ENCODE measurements around the gene PGF. TPM values are rescaled to one million over a fixed set of nuclear protein-coding genes. Genes with fewer than 3 reads are reported as not detected.

Gene PGF
- total and polyA plus RNA-seq, 4 donors, result 0.61 to 4.5 (median 1.8) TPM

DNA sequence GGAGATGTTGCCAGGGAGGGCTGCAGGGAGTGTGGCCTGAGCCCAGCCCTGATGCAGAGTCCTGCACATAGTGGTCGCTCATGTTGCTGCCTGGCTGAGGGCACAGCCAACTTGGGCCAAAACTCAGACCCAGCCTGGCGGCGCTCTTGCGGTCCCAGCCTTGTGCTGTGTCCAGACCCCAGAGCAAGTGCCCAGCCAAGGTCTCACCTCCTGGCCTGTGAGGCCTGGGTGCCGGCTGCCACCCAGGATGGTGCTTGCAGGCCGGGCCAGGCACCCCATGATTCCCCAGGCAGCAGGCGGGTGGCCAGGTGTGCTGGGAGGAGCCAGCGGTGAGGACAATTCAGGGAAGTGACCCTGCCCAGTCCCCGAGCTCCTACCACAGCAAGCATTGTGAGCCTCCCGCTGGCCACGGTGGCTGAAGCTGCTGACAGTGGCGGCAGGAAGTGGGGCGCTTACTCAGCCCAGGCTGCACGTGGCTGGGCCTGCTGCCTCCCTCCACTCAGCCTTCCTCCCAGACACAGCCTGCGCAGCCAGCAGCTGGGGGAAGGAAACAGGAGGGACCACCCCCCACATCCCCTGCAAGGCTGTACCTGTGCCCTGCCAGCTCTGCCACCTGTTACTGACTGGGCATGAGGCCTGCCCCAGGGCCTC lies 17.7 kb upstream of the PGF start:
- peaks cover 0 to 4% (median 0%) of the 10 kb centered on the region in 4 donors for H3K4me1 ChIP-seq (ENCODE audit: control insufficient read depth in 4 of 4, insufficient read depth in 4 of 4, low read length in 3 of 4)

GRCh38 chr14:74968811-74969210 lies 13.4 kb upstream of the PGF start:
- 76% methylated on average over 1 of the region's 1 CpG for WGBS
- no peak overlapping the region for H3K9ac ChIP-seq (ENCODE audit: low read depth in 1 of 2, low read length in 2 of 2)
- H3K27me3 ChIP-seq (ENCODE audit: control insufficient read depth in 4 of 4, insufficient read depth in 4 of 4, low read length in 3 of 4), result no peaks in the 10 kb centered on the region
- no peak overlapping the region for H3K27ac ChIP-seq (ENCODE audit: low read depth in 1 of 2, low read length in 2 of 2)
- TF ChIP-seq RAD21 (IDR thresholded peaks at IDR 0.05) (no peak), ZBTB33 (IDR thresholded peaks at IDR 0.05) (no peak), CTCF (IDR thresholded peaks at IDR 0.05; ENCODE audit: low read depth, low read length, missing input control) (no peak)
- no peaks in the 10 kb centered on the region for H3K9me3 ChIP-seq (ENCODE audit: control insufficient read depth in 4 of 4, low read length in 3 of 4)
- no peaks in the 10 kb centered on the region for H3K4me1 ChIP-seq (ENCODE audit: control insufficient read depth in 4 of 4, insufficient read depth in 4 of 4, low read length in 3 of 4)
- H3K36me3 ChIP-seq (ENCODE audit: control insufficient read depth in 4 of 4, insufficient read depth in 3 of 4, low read depth in 1 of 4, low read length in 3 of 4), result no peaks in the 10 kb centered on the region
- H3K4me3 ChIP-seq (ENCODE audit: low read depth in 1 of 3, low read length in 3 of 3), result no peak overlapping the region
- no peak for DNase-seq (ENCODE audit: low spot score)

More for the DNA sequence above, 17.7 kb upstream of the PGF start:
- H3K27me3 ChIP-seq (ENCODE audit: control insufficient read depth in 4 of 4, insufficient read depth in 4 of 4, low read length in 3 of 4), result no peaks in the 10 kb centered on the region
- TF ChIP-seq HNF4G (IDR thresholded peaks at IDR 0.05) (no peak), NR2F2 (IDR thresholded peaks at IDR 0.05) (no peak), FOXA1 (IDR thresholded peaks at IDR 0.05) (no peak), ZBTB33 (IDR thresholded peaks at IDR 0.05) (no peak), REST (IDR thresholded peaks at IDR 0.05) (no peak), RAD21 (IDR thresholded peaks at IDR 0.05) (no peak), JUND (IDR thresholded peaks at IDR 0.05) (no peak), ATF3 (IDR thresholded peaks at IDR 0.05) (no peak)
- H3K27ac ChIP-seq (ENCODE audit: low read depth in 1 of 2, low read length in 2 of 2), result no peak overlapping the region
- DNase-seq (ENCODE audit: low spot score), result no peak
- no peaks in the 10 kb centered on the region for H3K9me3 ChIP-seq (ENCODE audit: control insufficient read depth in 4 of 4, low read length in 3 of 4)
- no peaks in the 10 kb centered on the region for H3K36me3 ChIP-seq (ENCODE audit: control insufficient read depth in 4 of 4, insufficient read depth in 3 of 4, low read depth in 1 of 4, low read length in 3 of 4)
- H3K9ac ChIP-seq (ENCODE audit: low read depth in 1 of 2, low read length in 2 of 2), result no peak overlapping the region
- no peak overlapping the region for H3K4me3 ChIP-seq (ENCODE audit: low read depth in 1 of 3, low read length in 3 of 3)
- 81% methylated on average over 15 of the region's 15 CpGs for WGBS

Data from liver (tissue), 9 donors.